HG03039 (cell line): Measurements from ENCODE around the gene ZNF865.

Experiments used
- ATAC-seq: cut with Tn5 transposase; IDR thresholded peaks from one replicate; pipeline ENCODE4 v1.9.1; 2021; ENCODE audit warnings: mild to moderate bottlenecking, moderate library complexity; ENCODE audit not compliant: unreplicated experiment

Gene ZNF865

GRCh38 chr19:55586976-55587668, 18.3 kb upstream of the ZNF865 start:
- ATAC-seq: no peak

DNA sequence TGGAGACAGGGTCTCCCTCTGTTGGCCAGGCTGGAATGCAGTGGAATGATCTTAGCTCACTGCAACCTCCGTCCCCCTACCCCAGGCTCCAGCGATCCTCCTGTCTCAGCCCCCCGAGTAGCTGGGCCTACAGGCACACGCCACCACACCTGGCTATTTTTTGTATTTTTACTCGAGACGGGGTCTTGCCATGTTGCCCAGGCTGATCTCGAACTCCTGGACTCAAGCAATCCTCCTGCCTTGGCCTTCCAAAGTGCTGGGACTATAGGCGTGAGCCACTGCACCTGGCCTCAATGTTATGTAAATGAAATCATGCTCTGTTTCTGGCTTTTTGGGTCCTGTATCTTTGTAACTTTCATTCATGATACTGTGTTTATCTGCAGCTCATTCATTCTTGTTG, 16.7 kb upstream of the ZNF865 start:
- no peak for ATAC-seq

- ATAC-seq: no peak
Measured at GRCh38 chr19:55590109-55590508, 15.3 kb upstream of the ZNF865 start.

DNA sequence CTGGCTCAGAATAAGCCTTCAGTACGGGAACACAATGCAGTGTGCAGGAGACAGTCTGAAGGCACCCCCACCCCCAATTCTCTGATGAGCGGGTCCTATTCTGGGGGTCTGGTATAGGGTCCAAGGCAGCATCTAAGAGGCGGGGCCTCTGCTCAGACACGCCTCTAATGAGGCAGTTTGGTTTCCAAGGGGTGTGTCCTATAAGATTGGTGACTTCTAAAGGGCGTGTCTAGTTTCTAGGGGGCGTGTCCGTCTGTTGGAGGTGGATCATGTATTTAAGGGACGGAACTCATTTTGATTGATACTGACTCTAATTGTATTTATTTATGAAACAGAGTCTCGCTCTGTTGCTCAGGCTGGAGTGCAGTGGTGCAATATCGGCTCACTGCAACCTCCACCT, 14.8 kb upstream of the ZNF865 start:
- no peak for ATAC-seq

- no peak for ATAC-seq
Measured at GRCh38 chr19:55591555-55591954, 13.9 kb upstream of the ZNF865 start.

- ATAC-seq: no peak
Measured at GRCh38 chr19:55592391-55593090, 12.9 kb upstream of the ZNF865 start.

- ATAC-seq: no peak
Measured at GRCh38 chr19:55593096-55593772, 12.2 kb upstream of the ZNF865 start.

GRCh38 chr19:55594996-55595545, 10.4 kb upstream of the ZNF865 start:
- no peak for ATAC-seq

DNA sequence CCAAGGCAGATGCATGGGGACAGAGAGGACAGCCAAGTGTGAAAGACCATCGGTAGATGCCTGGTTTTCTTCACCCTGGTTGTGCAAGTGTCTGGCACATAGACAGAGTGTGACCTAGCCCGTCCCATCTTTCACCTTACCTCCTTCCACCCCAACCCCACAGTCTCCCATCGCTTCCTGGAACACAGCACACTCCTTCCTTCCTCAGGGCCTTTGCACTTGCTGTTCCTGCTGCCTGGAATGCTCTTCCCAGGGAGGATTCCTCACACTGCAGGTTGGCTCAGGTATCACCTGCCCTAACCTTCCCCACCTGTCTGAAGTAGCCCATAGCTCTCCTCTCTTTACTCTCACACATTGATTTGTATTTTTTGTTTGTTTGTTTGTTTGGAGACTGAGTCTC, 9.1 kb upstream of the ZNF865 start:
- ATAC-seq: no peak

DNA sequence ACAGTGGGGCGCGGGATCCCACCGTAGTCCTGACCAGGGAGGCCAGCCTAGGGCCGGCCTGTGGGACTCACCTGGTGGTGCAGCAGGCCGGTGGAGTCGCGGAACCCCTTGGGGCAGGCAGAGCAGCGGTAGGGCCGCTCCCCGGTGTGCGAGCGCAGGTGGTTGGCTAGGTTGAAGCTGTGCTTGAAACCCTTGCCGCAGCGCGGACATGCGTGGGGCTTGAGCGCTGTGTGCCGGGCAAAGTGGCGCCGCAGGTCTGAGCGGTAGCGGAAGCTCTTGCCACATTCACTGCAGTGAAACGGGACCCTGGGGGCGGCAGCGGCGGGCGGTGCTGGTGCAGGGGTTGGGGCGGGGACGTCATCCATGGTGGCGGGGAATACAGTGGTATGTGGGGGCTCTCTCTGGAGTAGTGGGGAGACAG, 7.9 kb upstream of the ZNF865 start:
- no peak for ATAC-seq

DNA sequence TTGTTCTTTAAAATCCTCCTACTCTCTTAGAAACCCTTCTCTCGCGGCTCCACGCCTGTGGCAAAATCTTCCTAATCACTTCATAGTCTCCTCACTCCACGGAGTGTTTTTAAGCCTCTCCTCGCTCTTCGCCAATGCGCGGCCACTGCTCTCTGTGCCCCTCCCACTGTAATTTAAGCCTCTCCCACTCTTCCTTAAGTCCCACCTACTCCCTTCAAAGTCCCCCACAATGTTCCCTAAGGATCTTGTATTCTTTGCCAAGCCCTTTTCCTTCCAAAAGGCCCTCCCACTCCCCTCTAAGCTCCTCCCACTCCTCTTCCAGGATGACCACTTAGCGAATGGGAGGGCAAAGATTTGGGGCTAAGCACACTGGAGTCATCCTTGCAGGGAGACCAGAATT, 7.4 kb upstream of the ZNF865 start:
- no peak for ATAC-seq

DNA sequence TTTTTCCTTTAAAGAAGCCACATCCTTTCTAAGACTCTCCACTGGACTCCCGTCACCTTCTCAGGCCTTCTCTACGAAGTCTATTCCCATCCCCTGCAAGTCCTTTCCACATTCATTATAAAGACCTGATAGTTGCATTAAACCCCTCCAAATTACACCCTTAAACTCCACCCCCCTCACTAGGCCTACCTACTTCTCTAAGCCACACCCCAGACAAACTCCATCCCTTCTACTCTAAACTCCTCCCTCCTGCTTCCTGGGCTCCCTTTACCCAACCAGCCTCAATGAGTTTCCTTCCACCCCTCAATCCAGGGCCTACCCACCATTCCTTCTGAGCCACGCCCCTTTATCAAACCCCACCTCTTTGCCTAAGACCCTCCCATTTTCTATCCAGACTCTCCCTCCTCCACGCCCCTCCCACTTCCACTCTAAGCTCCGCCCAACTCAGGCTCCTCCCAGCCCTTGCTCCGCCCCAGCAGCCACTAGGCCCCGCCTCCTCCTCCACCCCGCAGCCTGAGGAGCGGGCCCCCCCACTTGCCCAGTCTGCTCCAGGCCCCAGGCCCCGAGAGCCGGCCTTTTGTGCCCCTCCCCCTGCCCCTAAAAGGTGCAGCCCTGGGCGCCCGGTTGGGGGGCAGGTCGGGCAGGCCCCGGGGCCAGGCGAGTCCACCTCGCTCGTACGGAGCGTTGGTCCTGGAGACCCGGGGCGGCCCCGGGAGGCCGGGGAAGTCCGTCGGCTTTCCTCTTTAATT, 6.6 kb upstream of the ZNF865 start:
- ATAC-seq: peak; percentile 43

DNA sequence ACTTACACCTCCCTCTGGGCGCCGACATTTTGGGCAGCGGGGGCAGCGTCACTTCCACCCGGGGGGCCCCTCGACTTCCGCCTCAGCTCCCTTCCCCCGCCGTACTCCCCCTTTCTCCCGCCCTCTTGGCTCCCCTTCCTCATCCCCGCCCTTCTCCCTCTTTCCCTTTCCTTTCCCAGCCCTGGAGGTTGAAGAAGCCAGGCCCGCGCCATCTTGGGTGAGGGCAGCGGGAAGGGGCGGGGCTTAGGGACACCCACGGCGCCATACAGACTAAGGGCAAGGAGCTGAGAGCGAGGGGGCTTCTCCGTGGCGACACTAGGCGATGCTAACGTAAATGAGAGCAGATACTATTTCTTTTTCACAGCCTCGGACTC, 6.0 kb upstream of the ZNF865 start, which contains the start of gene FIZ1:
Gene FIZ1, minus strand, starts transcription at position 50 of the 374 bp plus-strand sequence. CDS start 1,652 bp downstream, outside the sequence.
- ATAC-seq: peak; percentile 39

GRCh38 chr19:55599842-55600661, 5.4 kb upstream of the ZNF865 start, which contains the start of gene ZNF524:
Gene ZNF524 (plus strand): TSS chr19:55600288. CDS start chr19:55602113, 1,825 bp downstream.
- peak; percentile 33 for ATAC-seq

GRCh38 chr19:55600662-55601028, 4.8 kb upstream of the ZNF865 start:
- no peak for ATAC-seq

- no peak for ATAC-seq
Measured at GRCh38 chr19:55601084-55601483, 4.4 kb upstream of the ZNF865 start.

- ATAC-seq: no peak
Measured at GRCh38 chr19:55602104-55603001, 3.1 kb upstream of the ZNF865 start.

GRCh38 chr19:55603115-55603514, 2.3 kb upstream of the ZNF865 start:
- ATAC-seq: no peak
